MM.1S (cell line): ENCODE measurements around the gene PHETA1.

ENCODE experiments used
- DNase-seq: peaks from one replicate; pipeline ENCODE4 v3.0.0-alpha.2; 2015
- H2AFZ ChIP-seq: fragments of 300-600 bp; sonication (generic); 2 replicates; pipeline ENCODE4 v1.6.0; 2016; ENCODE audit warnings: antibody characterized with exemption, low read length
- H3F3A ChIP-seq: fragments of 300-600 bp; sonication (generic); 2 replicates; pipeline ENCODE4 v1.6.1; 2016; ENCODE audit warnings: mild to moderate bottlenecking, antibody characterized with exemption, low read length, moderate library complexity, mixed read lengths; ENCODE audit not compliant: insufficient read depth
- H3K27ac ChIP-seq: fragments of 300-600 bp; sonication (generic); 2 replicates; pipeline ENCODE4 v1.5.1; 2016; ENCODE audit warnings: mild to moderate bottlenecking, low read length
- H3K27me3 ChIP-seq: fragments of 300-600 bp; sonication (generic); replicated peaks from 2 replicates; pipeline ENCODE4 v1.6.0; 2016; ENCODE audit warnings: low read length; ENCODE audit not compliant: insufficient read depth
- H3K36me3 ChIP-seq: fragments of 300-600 bp; sonication (generic); replicated peaks from 2 replicates; pipeline ENCODE4 v1.6.1; 2016; ENCODE audit warnings: mild to moderate bottlenecking, low read length, mixed read lengths; ENCODE audit not compliant: insufficient read depth
- H3K4me1 ChIP-seq: fragments of 300-600 bp; sonication (generic); 2 replicates; pipeline ENCODE4 v1.6.1; 2016; ENCODE audit warnings: low read length, mixed read lengths
- H3K4me2 ChIP-seq: fragments of 300-600 bp; sonication (generic); 2 replicates; pipeline ENCODE4 v1.6.0; 2016; ENCODE audit warnings: low read depth, low read length
- H3K4me3 ChIP-seq: fragments of 300-600 bp; sonication (generic); 2 replicates; pipeline ENCODE4 v1.5.1; 2016; ENCODE audit warnings: low read length, mixed read lengths
- H3K79me2 ChIP-seq: fragments of 300-600 bp; sonication (generic); 2 replicates; pipeline ENCODE4 v1.6.1; 2016; ENCODE audit warnings: mixed run types, low read length, mixed read lengths
- H3K9ac ChIP-seq: fragments of 300-600 bp; sonication (generic); 2 replicates; pipeline ENCODE4 v1.6.1; 2016; ENCODE audit warnings: low read length, mixed read lengths
- H3K9me2 ChIP-seq: fragments of 300-600 bp; sonication (generic); replicated peaks from 2 replicates; pipeline ENCODE4 v1.6.1; 2016; ENCODE audit warnings: mild to moderate bottlenecking, low read length, mixed read lengths; ENCODE audit not compliant: insufficient read depth
- H3K9me3 ChIP-seq: fragments of 300-600 bp; sonication (generic); replicated peaks from 2 replicates; pipeline ENCODE4 v1.6.1; 2016; ENCODE audit warnings: mild to moderate bottlenecking, low read length, mixed read lengths; ENCODE audit not compliant: insufficient read depth
- H4K20me1 ChIP-seq: fragments of 300-600 bp; sonication (generic); 2 replicates; pipeline ENCODE4 v1.6.1; 2016; ENCODE audit warnings: mild to moderate bottlenecking, low read length, moderate library complexity, mixed read lengths; ENCODE audit not compliant: insufficient read depth
- EZH2 ChIP-seq: fragments of 300-600 bp; sonication (generic); optimal IDR thresholded peaks from 2 replicates; pipeline ENCODE3; 2017; ENCODE audit warnings: low read depth, mild to moderate bottlenecking, antibody characterized with exemption, low read length, mixed read lengths
- EZH2phosphoT487 ChIP-seq: fragments of 300-600 bp; sonication (generic); IDR thresholded peaks from 2 replicates; pipeline ENCODE4 v1.6.1; 2018; ENCODE audit warnings: antibody characterized with exemption, low read length
- TF ChIP-seq, protein P1 (sequence below): fragments of 300-600 bp; sonication (generic); IDR thresholded peaks from 2 replicates; pipeline ENCODE4 v1.5.1; 2016; ENCODE audit warnings: antibody characterized with exemption, low read length, mixed read lengths

PHETA1 gene

DNA sequence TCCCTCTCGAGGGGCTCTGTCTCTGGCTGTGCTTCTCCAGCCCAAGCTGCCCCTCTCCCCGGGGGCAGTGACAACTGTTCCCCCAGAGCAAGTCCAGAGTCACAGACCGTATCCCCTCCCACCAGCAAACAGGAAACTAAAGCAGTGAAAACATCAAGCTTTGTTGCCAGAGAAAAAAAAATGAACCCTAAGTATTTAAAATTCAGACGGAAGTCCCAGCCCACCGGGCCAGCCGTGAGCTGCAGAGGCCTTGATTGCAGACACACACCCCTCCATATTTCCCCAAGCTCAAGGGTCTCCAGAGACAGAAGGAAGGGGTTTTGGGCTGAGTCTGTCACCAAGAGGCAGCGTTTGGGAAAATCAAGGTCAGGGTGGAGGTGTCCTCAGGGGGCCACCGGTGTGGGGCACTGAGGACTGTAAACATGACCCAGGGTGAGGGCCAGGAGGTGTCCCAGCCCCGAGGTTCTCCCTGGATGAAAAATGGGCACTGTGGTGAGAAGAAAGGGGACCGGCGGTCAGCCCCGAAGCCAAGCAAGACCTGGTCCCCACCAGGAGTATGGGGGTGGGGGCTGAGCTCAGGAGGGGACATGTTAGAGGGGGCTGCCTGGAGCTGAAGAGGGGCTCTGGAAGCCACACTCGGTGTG is 7.7 kb downstream of the PHETA1 start:
- Histone ChIP-seq H2AFZ (no peak overlapping the region), H3K27ac (no peak overlapping the region), H3K9me3 (no peaks in the 10 kb centered on the region), H3K4me2 (no peak overlapping the region), H3K4me1 (no peaks in the 10 kb centered on the region), H3K27me3 (no peaks in the 10 kb centered on the region), H3K9ac (no peak overlapping the region), H3K4me3 (no peak overlapping the region), H4K20me1 (no peaks in the 10 kb centered on the region), H3K36me3 (no peaks in the 10 kb centered on the region), H3K9me2 (no peaks in the 10 kb centered on the region), H3F3A (no peaks in the 10 kb centered on the region), H3K79me2 (no peaks in the 10 kb centered on the region)
- DNase-seq: no peak
- TF ChIP-seq, protein P1, sequence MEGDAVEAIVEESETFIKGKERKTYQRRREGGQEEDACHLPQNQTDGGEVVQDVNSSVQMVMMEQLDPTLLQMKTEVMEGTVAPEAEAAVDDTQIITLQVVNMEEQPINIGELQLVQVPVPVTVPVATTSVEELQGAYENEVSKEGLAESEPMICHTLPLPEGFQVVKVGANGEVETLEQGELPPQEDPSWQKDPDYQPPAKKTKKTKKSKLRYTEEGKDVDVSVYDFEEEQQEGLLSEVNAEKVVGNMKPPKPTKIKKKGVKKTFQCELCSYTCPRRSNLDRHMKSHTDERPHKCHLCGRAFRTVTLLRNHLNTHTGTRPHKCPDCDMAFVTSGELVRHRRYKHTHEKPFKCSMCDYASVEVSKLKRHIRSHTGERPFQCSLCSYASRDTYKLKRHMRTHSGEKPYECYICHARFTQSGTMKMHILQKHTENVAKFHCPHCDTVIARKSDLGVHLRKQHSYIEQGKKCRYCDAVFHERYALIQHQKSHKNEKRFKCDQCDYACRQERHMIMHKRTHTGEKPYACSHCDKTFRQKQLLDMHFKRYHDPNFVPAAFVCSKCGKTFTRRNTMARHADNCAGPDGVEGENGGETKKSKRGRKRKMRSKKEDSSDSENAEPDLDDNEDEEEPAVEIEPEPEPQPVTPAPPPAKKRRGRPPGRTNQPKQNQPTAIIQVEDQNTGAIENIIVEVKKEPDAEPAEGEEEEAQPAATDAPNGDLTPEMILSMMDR: no peak
- TF ChIP-seq EZH2phosphoT487 (no peak), EZH2 (no peak)

DNA sequence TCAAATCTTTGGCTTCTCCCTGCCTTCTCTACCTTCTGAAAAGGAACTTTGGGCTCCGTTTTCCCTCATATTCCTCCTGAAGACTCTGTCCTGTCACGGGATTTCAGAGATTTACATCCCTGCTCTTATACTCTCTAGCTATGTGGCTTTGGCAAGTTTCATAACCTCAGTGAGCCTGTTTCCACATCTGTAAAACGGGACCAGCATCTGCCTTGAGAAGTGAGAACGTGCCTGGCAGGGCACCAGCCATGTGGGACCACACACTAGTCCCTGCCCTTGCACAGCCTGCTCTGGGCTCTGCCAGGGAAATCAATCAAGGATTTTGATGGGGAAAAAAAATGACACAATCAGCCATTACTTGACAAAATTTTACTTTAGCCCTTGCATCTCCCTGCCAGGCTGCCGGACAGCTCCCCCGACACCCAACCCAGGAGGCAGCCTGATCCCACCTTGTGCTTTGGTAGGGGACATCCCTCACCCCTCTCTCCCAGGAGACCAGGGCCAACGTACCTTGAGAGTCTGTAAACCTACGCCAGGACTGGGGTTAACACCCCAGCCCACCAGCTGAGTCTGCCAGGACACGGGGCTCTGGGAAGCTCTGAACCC is 8.5 kb downstream of the PHETA1 start:
- H3K4me3 ChIP-seq: no peak overlapping the region

DNA sequence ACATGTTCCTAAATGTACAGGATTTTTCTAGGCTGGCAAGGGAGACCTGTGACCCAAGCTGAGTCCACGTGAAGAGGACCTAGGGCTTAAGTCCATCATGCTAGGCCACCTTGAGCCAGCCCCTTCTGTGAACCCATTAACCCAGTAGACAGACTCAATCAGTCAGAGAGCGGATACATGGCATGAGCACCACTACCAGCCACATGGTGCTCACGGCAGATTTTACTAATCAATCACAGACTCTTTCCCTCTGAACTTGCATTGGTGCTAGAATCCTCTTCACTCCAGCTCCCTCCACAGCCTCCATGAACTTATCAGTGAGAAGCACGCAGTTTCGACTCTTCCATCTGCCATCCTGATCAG is 9.0 kb downstream of the PHETA1 start:
- no peak overlapping the region for H3K4me2 ChIP-seq
- H3F3A ChIP-seq: no peaks in the 10 kb centered on the region
- DNase-seq: no peak

More for the DNA sequence above, 8.5 kb downstream of the PHETA1 start:
- Histone ChIP-seq H3K36me3 (no peaks in the 10 kb centered on the region), H3K79me2 (no peaks in the 10 kb centered on the region), H3K27me3 (no peaks in the 10 kb centered on the region), H3K9me2 (no peaks in the 10 kb centered on the region), H3K4me1 (no peaks in the 10 kb centered on the region), H2AFZ (no peak overlapping the region), H3K4me2 (no peak overlapping the region), H3K9ac (no peak overlapping the region), H4K20me1 (no peaks in the 10 kb centered on the region), H3K9me3 (no peaks in the 10 kb centered on the region), H3F3A (no peaks in the 10 kb centered on the region), H3K27ac (no peak overlapping the region)
- TF ChIP-seq, protein P1: no peak
- TF ChIP-seq EZH2: no peak
- TF ChIP-seq EZH2phosphoT487: no peak
- DNase-seq: no peak

More for the DNA sequence above, 9.0 kb downstream of the PHETA1 start:
- Histone ChIP-seq H3K27ac (no peak overlapping the region), H3K9ac (no peak overlapping the region), H4K20me1 (no peaks in the 10 kb centered on the region), H3K4me1 (no peaks in the 10 kb centered on the region), H2AFZ (no peak overlapping the region), H3K4me3 (no peak overlapping the region), H3K36me3 (no peaks in the 10 kb centered on the region), H3K9me2 (no peaks in the 10 kb centered on the region), H3K79me2 (no peaks in the 10 kb centered on the region), H3K9me3 (no peaks in the 10 kb centered on the region), H3K27me3 (no peaks in the 10 kb centered on the region)
- TF ChIP-seq EZH2: no peak
